Mucosa of descending colon (tissue), 3 donors: ENCODE results near the gene SYT7. TPM values are rescaled to one million over a fixed set of nuclear protein-coding genes. Genes with fewer than 3 reads are reported as not detected.
A peak's percentile ranks its signal among the peaks of the same experiment; 100 is the strongest.
"Not testable (repeated sequence)": the region's sequence is repeated elsewhere in the genome, so short reads cannot be mapped to it uniquely, and the experiment has no call there.

Experiments used
- ATAC-seq: fragments of 200-7000 bp; cut with Tn5 transposase; one replicate; pipeline ENCODE4 v1.9.1; 2020; ENCODE audit warnings: mild to moderate bottlenecking, moderate library complexity
- DNase-seq, 3 donors: peaks; one replicate each; pipeline ENCODE4 v3.0.0-alpha.2; 2020
- H3K36me3 ChIP-seq: fragments of 200-600 bp; one replicate; pipeline ENCODE4 v1.8.0; 2021; ENCODE audit warnings: low read depth, mild to moderate bottlenecking
- H3K4me1 ChIP-seq: fragments of 200-600 bp; one replicate; pipeline ENCODE4 v1.8.0; 2021; ENCODE audit warnings: low read depth, mild to moderate bottlenecking
- H3K4me3 ChIP-seq: fragments of 200-600 bp; one replicate; pipeline ENCODE4 v1.8.0; 2021; ENCODE audit warnings: mild to moderate bottlenecking
- H3K9me3 ChIP-seq: fragments of 200-600 bp; one replicate; pipeline ENCODE4 v1.8.0; 2021; ENCODE audit warnings: mild to moderate bottlenecking
- intact Hi-C, 2 donors: fragments of 100-400 bp; cut with DNase I in 1 of 2; cut with micrococcal nuclease in 1 of 2; formaldehyde crosslinking; loops; one replicate each; pipeline versions ENCODE4 v1.11.0 to v1.11.1; 2022; cut with DNase I, micrococcal nuclease
- microRNA-seq: library from miRNA; unstranded; fragments of <30 nt; microRNA quantifications from one replicate; pipeline ENCODE4, GENCODE V29; 2019
- total RNA-seq, 3 donors: library from RNA; stranded (reverse); fragmentation: NEBNext Ultra II Directional in 2 of 3; extraction: Animal tissue kit (Norgen Biotek cat#: 25700) in 2 of 3; gene quantifications; one replicate each; pipeline versions ENCODE4 v1.2.1 to v1.2.4, GENCODE V29; 2021 to 2023
- TF ChIP-seq, protein P1 (sequence below): fragments of 200-600 bp; IDR thresholded peaks from one replicate; pipeline ENCODE4 v1.8.0; 2022; ENCODE audit warnings: antibody characterized with exemption, mild to moderate bottlenecking
- donor health status: DM: no; HTN: no; CAD: no; lungs with moderate emphysema.
- donor health status: DM: no; HTN: no; CAD: no.
- donor health status: DM: no; HTN: yes; CAD: no.

SYT7 gene
- total RNA-seq, 3 donors from 2014 or later: 8.2 to 19.7 (median 19.0) TPM

DNA sequence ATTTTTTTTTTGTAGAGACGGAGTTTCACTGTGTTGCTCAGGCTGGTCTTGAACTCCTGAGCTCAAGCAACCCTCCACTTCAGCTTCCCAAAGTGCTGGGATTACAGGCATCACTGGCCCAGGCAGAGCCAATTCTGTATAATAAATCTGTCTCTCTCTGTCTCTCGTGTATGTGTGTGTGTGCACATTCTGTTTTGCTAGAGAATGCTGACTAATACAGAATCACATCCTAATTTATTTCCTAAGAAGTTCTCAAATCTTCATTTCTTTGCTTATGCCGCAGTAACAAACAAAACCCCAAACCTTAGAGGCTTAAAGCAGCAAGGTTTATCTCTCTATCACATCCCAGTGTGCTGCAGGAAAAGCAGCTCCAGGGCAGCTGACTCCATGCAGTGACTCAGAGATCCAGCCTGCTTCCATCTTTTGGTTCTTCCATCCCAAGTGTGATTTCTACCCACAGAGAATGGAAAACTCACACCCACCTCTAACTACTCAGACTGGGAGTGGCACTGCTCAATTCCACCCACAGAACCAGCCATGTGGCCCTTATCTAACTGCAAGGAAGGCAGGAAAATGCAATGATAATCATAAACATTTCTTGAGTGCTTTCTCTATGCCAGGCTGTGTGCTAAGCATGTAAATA lies 107.4 kb downstream of the SYT7 start:
- Histone ChIP-seq H3K4me3 (no peak overlapping the region), H3K9me3 (no peaks in the 10 kb centered on the region), H3K4me1 (no peaks in the 10 kb centered on the region), H3K36me3 (no peaks in the 10 kb centered on the region)
- no peak for ATAC-seq
- intact Hi-C loops: loop anchor here in 1 of 2 donors (10.0 kb wide), 1 partner anchor 161 kb away; no protein-coding TSS in a partner anchor
- peak in 1 of 3 donors; percentile 38 for DNase-seq
- TF ChIP-seq, protein P1, sequence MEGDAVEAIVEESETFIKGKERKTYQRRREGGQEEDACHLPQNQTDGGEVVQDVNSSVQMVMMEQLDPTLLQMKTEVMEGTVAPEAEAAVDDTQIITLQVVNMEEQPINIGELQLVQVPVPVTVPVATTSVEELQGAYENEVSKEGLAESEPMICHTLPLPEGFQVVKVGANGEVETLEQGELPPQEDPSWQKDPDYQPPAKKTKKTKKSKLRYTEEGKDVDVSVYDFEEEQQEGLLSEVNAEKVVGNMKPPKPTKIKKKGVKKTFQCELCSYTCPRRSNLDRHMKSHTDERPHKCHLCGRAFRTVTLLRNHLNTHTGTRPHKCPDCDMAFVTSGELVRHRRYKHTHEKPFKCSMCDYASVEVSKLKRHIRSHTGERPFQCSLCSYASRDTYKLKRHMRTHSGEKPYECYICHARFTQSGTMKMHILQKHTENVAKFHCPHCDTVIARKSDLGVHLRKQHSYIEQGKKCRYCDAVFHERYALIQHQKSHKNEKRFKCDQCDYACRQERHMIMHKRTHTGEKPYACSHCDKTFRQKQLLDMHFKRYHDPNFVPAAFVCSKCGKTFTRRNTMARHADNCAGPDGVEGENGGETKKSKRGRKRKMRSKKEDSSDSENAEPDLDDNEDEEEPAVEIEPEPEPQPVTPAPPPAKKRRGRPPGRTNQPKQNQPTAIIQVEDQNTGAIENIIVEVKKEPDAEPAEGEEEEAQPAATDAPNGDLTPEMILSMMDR: no peak

DNA sequence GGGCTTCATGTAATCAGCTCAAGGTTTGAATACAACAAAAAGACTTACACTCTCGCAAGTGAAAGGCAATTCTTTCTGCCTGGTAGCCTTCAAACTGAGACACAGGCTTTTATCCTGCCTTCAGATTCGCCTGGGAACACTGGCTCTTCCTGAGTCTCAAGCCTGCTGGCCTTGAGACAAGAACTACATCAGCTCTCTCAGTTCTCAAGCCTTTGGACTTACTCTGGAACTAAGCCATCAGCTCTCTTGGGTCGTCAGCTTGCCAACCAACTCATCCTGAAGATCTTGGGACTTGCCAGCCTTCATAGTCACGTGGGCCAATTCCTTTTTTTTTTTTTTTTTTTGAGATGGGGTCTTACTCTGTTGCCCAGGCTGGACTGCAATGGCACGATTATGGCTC lies 108.0 kb downstream of the SYT7 start:
- TF ChIP-seq, protein P1: no peak
- intact Hi-C loops: loop anchor here in 1 of 2 donors (10.0 kb wide), 1 partner anchor 162 kb away; no protein-coding TSS in a partner anchor
- Histone ChIP-seq H3K4me3 (no peak overlapping the region), H3K36me3 (no peaks in the 10 kb centered on the region), H3K9me3 (no peaks in the 10 kb centered on the region), H3K4me1 (no peaks in the 10 kb centered on the region)
- peak in 1 of 3 donors; percentile 27 for DNase-seq
- no peak for ATAC-seq

DNA sequence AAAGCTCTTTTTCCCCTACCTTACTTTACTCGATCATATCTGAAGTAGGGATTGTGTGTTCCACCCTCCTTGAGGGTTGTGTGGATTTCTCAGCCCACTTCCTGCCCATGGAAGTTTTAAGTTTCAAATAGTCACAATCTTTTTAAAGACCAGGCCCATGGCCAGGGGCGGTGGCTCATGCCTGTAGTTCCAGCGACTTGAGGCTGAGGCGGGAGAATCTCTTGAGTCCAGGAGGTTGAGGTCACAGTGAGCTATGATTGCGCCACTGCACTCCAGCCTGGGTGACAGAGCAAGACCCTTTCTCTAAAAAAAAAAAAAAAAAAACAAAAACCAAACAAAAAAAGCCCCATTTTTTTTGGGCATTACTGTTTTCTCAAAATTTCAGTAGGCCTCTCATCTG lies 108.6 kb downstream of the SYT7 start:
- DNase-seq: peak in 1 of 3 donors; percentile 38
- TF ChIP-seq, protein P1: no peak
- no peak overlapping the region for H3K4me3 ChIP-seq
- H3K36me3 ChIP-seq: no peaks in the 10 kb centered on the region
- intact Hi-C loops: loop anchor here in 1 of 2 donors (10.0 kb wide), 1 partner anchor 163 kb away; no protein-coding TSS in a partner anchor
- H3K4me1 ChIP-seq: no peaks in the 10 kb centered on the region
- ATAC-seq: no peak
- H3K9me3 ChIP-seq: no peaks in the 10 kb centered on the region

DNA sequence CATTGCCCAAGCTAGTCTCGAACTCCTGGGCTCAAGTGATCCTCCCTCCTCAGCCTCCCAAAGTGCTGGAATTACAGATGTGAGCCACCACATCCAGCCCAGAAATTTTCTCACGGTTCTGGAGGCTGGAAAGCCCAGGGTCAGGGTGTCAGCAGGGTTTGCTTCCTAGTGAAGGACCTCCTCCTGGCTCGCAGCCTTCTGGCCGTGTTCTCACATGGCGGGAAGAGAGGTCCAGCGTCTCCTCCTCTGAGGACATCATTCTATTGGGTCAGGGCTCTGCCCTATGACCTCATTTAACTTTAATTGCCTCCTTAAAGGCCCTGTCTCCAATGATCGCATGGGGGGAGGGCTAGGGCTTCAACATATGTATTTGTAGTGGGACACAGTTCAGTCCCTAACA lies 112.9 kb downstream of the SYT7 start:
- Histone ChIP-seq H3K36me3 (no peaks in the 10 kb centered on the region), H3K9me3 (no peaks in the 10 kb centered on the region), H3K4me1 (no peaks in the 10 kb centered on the region), H3K4me3 (no peak overlapping the region)
- TF ChIP-seq, protein P1: no peak
- no peak for DNase-seq
- no peak for ATAC-seq
- intact Hi-C loops: no loop called here

DNA sequence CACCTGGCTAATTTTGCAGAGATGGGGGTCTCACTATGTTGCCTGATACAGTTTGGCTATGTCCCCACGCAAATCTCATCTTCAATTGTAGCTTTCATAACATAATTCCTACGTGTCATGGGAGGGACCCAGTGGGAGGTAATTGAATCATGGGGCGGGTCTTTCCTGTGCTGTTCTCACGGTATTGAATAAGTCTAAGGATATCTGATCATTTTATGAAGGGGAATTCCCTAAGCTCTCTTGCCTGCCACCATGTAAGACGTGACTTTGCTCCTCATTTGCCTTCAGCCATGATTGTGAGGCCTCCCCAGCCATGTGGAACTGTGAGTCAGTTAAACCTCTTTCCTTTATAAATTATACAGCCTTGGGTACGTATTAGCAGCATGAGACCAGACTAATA lies 113.3 kb downstream of the SYT7 start:
- intact Hi-C loops, H3K4me1 ChIP-seq, H3K4me3 ChIP-seq, DNase-seq, H3K9me3 ChIP-seq, H3K36me3 ChIP-seq: not testable (repeated sequence)
- peak; percentile 25 for ATAC-seq

Small RNAs within 50 kb of the gene (microRNA-seq; reads per million reads assigned to microRNA genes)
- gene MIR4488: not detected

Other genes starting within 250 kb of the SYT7 start
- 100 to 1,000 TPM; 121 to 152 (median 140) TPM for gene DDB1, start 248.0 kb downstream of the SYT7 start, total RNA-seq
- 10 to 100 TPM; 30.9 to 78.8 (median 63.1) TPM for gene TKFC, start 247.8 kb downstream of the SYT7 start, total RNA-seq
- 10 to 100 TPM; 65.0 to 91.0 (median 66.6) TPM for gene CYB561A3, start 219.2 kb downstream of the SYT7 start, total RNA-seq
- 10 to 100 TPM; 35.2 to 38.2 (median 37.8) TPM for gene TMEM138, start 218.7 kb downstream of the SYT7 start, total RNA-seq
- gene TMEM216, start 188.5 kb downstream of the SYT7 start, total RNA-seq: 10 to 100 TPM in 1 of 3 donors, 1 to 10 TPM in 2; 7.9 to 12.7 (median 8.9) TPM
- 10 to 100 TPM; 60.8 to 69.6 (median 64.7) TPM for gene CPSF7, start 151.1 kb downstream of the SYT7 start, total RNA-seq
- gene SDHAF2, start 151.0 kb downstream of the SYT7 start, total RNA-seq: 10 to 100 TPM; 38.9 to 42.3 (median 42.1) TPM
- 1 to 10 TPM in 1 of 3 donors, under 1 TPM in 2; 0.72 to 1.7 (median 0.89) TPM for gene LRRC10B, start 72.3 kb downstream of the SYT7 start, total RNA-seq
- gene DAGLA, start 99.3 kb upstream of the SYT7 start, total RNA-seq: 10 to 100 TPM in 2 of 3 donors, 1 to 10 TPM in 1; 7.2 to 12.0 (median 11.9) TPM
- gene MYRF, start 171.6 kb upstream of the SYT7 start, total RNA-seq: 10 to 100 TPM in 2 of 3 donors, 1 to 10 TPM in 1; 7.8 to 15.6 (median 10.2) TPM
- gene TMEM258, start 211.5 kb upstream of the SYT7 start, total RNA-seq: 100 to 1,000 TPM in 1 of 3 donors, 10 to 100 TPM in 2; 56.1 to 107 (median 74.6) TPM
- gene FEN1, start 211.8 kb upstream of the SYT7 start, total RNA-seq: 10 to 100 TPM in 1 of 3 donors, 1 to 10 TPM in 2; 7.5 to 21.8 (median 8.1) TPM
- 10 to 100 TPM in 1 of 3 donors, 1 to 10 TPM in 2; 2.8 to 17.3 (median 7.3) TPM for gene FADS1, start 235.9 kb upstream of the SYT7 start, total RNA-seq
- gene FADS2, start 247.2 kb upstream of the SYT7 start, total RNA-seq: 10 to 100 TPM in 1 of 3 donors, 1 to 10 TPM in 2; 2.5 to 29.3 (median 8.6) TPM